ENCODE results near the gene MAP3K3. TPM values are rescaled to one million over a fixed set of nuclear protein-coding genes. Genes with fewer than 3 reads are reported as not detected.
"Not testable (repeated sequence)": the region's sequence is repeated elsewhere in the genome, so short reads cannot be mapped to it uniquely, and the experiment has no call there.

The MAP3K3 gene
- total RNA-seq, 1 experiment from 2014 or later = 11.4 TPM

GRCh38 chr17:63709110-63709509 is 86.9 kb downstream of the MAP3K3 start:
- intact Hi-C loops (cut with micrococcal nuclease; ENCODE audit: unreplicated experiment) = no loop called here
- H3K4me1 Mint-ChIP-seq (ENCODE audit: low read depth, unreplicated experiment) = no peaks in the 10 kb centered on the region
- TF ChIP-seq CTCF (IDR thresholded peaks at IDR 0.05; ENCODE audit: unreplicated experiment) = no peak
- H3K9me3 Mint-ChIP-seq (ENCODE audit: low read depth, unreplicated experiment) = no peaks in the 10 kb centered on the region
- CTCF ChIA-PET = interaction anchor here (0.7 kb wide), 1 partner anchor 8 kb away, joined by 4 read pairs; no protein-coding TSS in a partner anchor
- no TSS peak for BruUV-seq (replicated peaks)
- H3K27ac Mint-ChIP-seq (ENCODE audit: unreplicated experiment) = no peak overlapping the region
- no peak overlapping the region for H3K4me3 Mint-ChIP-seq (ENCODE audit: low read depth, unreplicated experiment)
- DNase-seq = no peak
- H3K36me3 Mint-ChIP-seq (ENCODE audit: insufficient read depth, unreplicated experiment) = no peaks in the 10 kb centered on the region
- H3K27me3 Mint-ChIP-seq (ENCODE audit: unreplicated experiment) = no peaks in the 10 kb centered on the region

GRCh38 chr17:63714550-63715277 is 92.5 kb downstream of the MAP3K3 start:
- CTCF ChIA-PET = no interaction called here
- no peaks in the 10 kb centered on the region for H3K9me3 Mint-ChIP-seq (ENCODE audit: low read depth, unreplicated experiment)
- H3K27me3 Mint-ChIP-seq (ENCODE audit: unreplicated experiment) = no peaks in the 10 kb centered on the region
- no peak for TF ChIP-seq CTCF (IDR thresholded peaks at IDR 0.05; ENCODE audit: unreplicated experiment)
- H3K36me3 Mint-ChIP-seq (ENCODE audit: insufficient read depth, unreplicated experiment) = no peaks in the 10 kb centered on the region
- no TSS peak for BruUV-seq (replicated peaks)
- no peak overlapping the region for H3K27ac Mint-ChIP-seq (ENCODE audit: unreplicated experiment)
- H3K4me1 Mint-ChIP-seq (ENCODE audit: low read depth, unreplicated experiment) = no peaks in the 10 kb centered on the region
- intact Hi-C loops (cut with micrococcal nuclease; ENCODE audit: unreplicated experiment) = no loop called here
- no peak overlapping the region for H3K4me3 Mint-ChIP-seq (ENCODE audit: low read depth, unreplicated experiment)
- DNase-seq = no peak

GRCh38 chr17:63716426-63716825 is 94.2 kb downstream of the MAP3K3 start:
- Mint-ChIP-seq H3K9me3 (ENCODE audit: low read depth, unreplicated experiment) (no peaks in the 10 kb centered on the region), H3K27ac (ENCODE audit: unreplicated experiment) (no peak overlapping the region), H3K4me3 (ENCODE audit: low read depth, unreplicated experiment) (no peak overlapping the region), H3K36me3 (ENCODE audit: insufficient read depth, unreplicated experiment) (no peaks in the 10 kb centered on the region), H3K27me3 (ENCODE audit: unreplicated experiment) (no peaks in the 10 kb centered on the region), H3K4me1 (ENCODE audit: low read depth, unreplicated experiment) (no peaks in the 10 kb centered on the region)
- TF ChIP-seq CTCF (IDR thresholded peaks at IDR 0.05; ENCODE audit: unreplicated experiment) = no peak
- BruUV-seq (replicated peaks) = no TSS peak
- no peak for DNase-seq
- intact Hi-C loops (cut with micrococcal nuclease; ENCODE audit: unreplicated experiment) = no loop called here
- CTCF ChIA-PET = interaction anchor here (0.7 kb wide), 1 partner anchor 31 kb away, joined by 4 read pairs; no protein-coding TSS in a partner anchor

- BruUV-seq (replicated peaks) = no TSS peak
- Mint-ChIP-seq H3K4me3 (ENCODE audit: low read depth, unreplicated experiment) (no peak overlapping the region), H3K4me1 (ENCODE audit: low read depth, unreplicated experiment) (no peaks in the 10 kb centered on the region), H3K9me3 (ENCODE audit: low read depth, unreplicated experiment) (no peaks in the 10 kb centered on the region), H3K36me3 (ENCODE audit: insufficient read depth, unreplicated experiment) (no peaks in the 10 kb centered on the region), H3K27me3 (ENCODE audit: unreplicated experiment) (no peaks in the 10 kb centered on the region), H3K27ac (ENCODE audit: unreplicated experiment) (no peak overlapping the region)
- DNase-seq = no peak
- no peak for TF ChIP-seq CTCF (IDR thresholded peaks at IDR 0.05; ENCODE audit: unreplicated experiment)
- CTCF ChIA-PET = no interaction called here
- intact Hi-C loops (cut with micrococcal nuclease; ENCODE audit: unreplicated experiment) = no loop called here
Measured at GRCh38 chr17:63718988-63719387, 96.8 kb downstream of the MAP3K3 start.

- CTCF ChIA-PET; BruUV-seq (replicated peaks); intact Hi-C loops (cut with micrococcal nuclease; ENCODE audit: unreplicated experiment); H3K36me3 Mint-ChIP-seq (ENCODE audit: insufficient read depth, unreplicated experiment); H3K27ac Mint-ChIP-seq (ENCODE audit: unreplicated experiment); DNase-seq; H3K9me3 Mint-ChIP-seq (ENCODE audit: low read depth, unreplicated experiment); H3K4me1 Mint-ChIP-seq (ENCODE audit: low read depth, unreplicated experiment); H3K4me3 Mint-ChIP-seq (ENCODE audit: low read depth, unreplicated experiment); H3K27me3 Mint-ChIP-seq (ENCODE audit: unreplicated experiment): not testable (repeated sequence)
Measured at GRCh38 chr17:63720194-63720593, 98.0 kb downstream of the MAP3K3 start.

Measured in Calu3 (cell line).